ENCODE data around the gene SAMMSON.

Gene SAMMSON

DNA sequence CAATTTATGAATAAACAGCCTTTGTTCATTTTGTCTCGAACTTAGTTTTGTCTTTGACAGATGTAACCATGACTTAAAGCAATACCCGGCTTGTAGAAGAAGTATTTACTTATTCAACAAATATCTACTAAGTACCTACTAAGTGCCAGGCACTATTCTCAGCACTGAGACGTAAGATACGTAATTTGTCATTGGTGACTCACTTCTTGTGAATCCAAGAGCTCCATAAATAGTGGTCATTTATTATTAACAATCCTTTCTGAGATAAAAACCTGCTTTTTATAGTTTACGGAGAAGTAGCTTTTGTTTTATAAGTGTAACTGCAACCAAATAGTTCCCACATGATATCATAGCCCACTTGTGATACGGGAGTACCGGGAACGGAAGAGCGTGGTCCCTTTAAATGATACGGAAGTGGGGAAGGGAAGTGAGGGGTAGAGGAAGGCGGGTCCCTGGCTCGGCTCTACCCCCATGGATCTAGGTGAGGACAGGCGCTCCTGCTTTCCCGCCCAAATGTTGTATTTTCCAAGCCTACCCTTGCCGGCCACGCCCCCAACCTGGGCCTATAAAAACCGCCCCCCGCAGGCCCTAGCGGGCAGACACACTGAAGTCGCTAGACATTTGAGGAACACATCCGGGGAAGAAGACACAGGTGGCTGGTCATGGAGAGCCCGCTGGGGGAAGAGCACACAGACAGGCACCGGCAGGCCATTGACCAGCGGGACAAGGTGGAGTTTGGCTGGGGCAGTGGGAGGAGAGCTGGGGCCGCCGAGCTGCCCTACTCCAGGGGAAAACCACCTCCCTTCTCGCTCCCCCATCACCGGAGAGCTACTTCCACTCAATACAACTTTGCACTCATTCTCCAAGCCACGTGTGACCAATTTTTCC lies at the start of gene SAMMSON:
TSS of gene SAMMSON (plus strand) at position 594 of the 888 bp plus-strand sequence.
- no peak within 1 kb of the TSS for H3K4me3 ChIP-seq (ENCODE audit: low read length)
- H3K27ac ChIP-seq (ENCODE audit: low read depth, low read length), result no peak within 1 kb of the TSS
- H3F3A ChIP-seq (ENCODE audit: control insufficient read depth, insufficient read depth), result no peaks in the 10 kb centered on the region
- no peaks in the 10 kb centered on the region for H3K9me2 ChIP-seq (replicated peaks; ENCODE audit: control insufficient read depth, low read length)
- TF ChIP-seq CTCF (IDR thresholded peaks at IDR 0.05; ENCODE audit: low read depth, low read length, poor library complexity, severe bottlenecking) (no peak), EZH2phosphoT487 (IDR thresholded peaks at IDR 0.05; ENCODE audit: borderline replicate concordance, low read length) (no peak)
- no peaks in the 10 kb centered on the region for H3K27me3 ChIP-seq (ENCODE audit: control insufficient read depth, low read length)
- H3K4me1 ChIP-seq (ENCODE audit: control insufficient read depth, low read length), result no peaks in the 10 kb centered on the region
- no peak within 1 kb of the TSS for H3K4me2 ChIP-seq (ENCODE audit: low read length)
- H3K79me2 ChIP-seq (ENCODE audit: control insufficient read depth, low read length), result no peaks in the 10 kb centered on the region
- H3K9me3 ChIP-seq (ENCODE audit: control insufficient read depth, insufficient read depth, low read length), result no peaks in the 10 kb centered on the region
- H4K20me1 ChIP-seq (ENCODE audit: control insufficient read depth, insufficient read depth, low read depth, low read length), result no peaks in the 10 kb centered on the region
- H3K36me3 ChIP-seq (ENCODE audit: control insufficient read depth, low read length), result no peaks in the 10 kb centered on the region

DNA sequence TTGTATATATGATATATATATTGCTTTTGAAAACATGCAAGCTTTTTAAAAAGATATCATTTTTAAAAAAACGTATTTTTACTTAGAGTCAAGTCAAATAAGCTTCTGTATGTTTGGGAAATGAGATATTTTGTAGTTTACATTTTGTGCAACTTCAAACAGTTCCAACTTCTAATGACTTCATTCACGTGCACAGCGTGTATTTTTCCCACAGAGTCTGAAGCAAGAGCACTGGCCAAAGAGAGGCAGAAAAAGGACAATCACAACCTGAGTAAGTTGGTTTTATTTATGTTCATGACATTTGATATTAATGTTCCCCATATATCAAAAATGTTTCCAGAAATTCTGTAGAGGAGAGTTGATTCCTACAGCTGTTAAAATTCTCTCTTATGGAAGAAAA lies 47.9 kb upstream of the SAMMSON start:
- Histone ChIP-seq H3K4me3 (ENCODE audit: low read length) (no peak overlapping the region), H3K4me2 (ENCODE audit: low read length) (no peak overlapping the region), H3K27me3 (ENCODE audit: control insufficient read depth, low read length) (peaks cover 7% of the 10 kb centered on the region), H3K27ac (ENCODE audit: low read depth, low read length) (no peak overlapping the region), H3K4me1 (ENCODE audit: control insufficient read depth, low read length) (no peaks in the 10 kb centered on the region), H3F3A (ENCODE audit: control insufficient read depth, insufficient read depth) (no peaks in the 10 kb centered on the region), H3K79me2 (ENCODE audit: control insufficient read depth, low read length) (no peaks in the 10 kb centered on the region), H3K36me3 (ENCODE audit: control insufficient read depth, low read length) (no peaks in the 10 kb centered on the region), H3K9me2 (replicated peaks; ENCODE audit: control insufficient read depth, low read length) (no peaks in the 10 kb centered on the region), H4K20me1 (ENCODE audit: control insufficient read depth, insufficient read depth, low read depth, low read length) (no peaks in the 10 kb centered on the region), H3K9me3 (ENCODE audit: control insufficient read depth, insufficient read depth, low read length) (no peaks in the 10 kb centered on the region)
- TF ChIP-seq CTCF (IDR thresholded peaks at IDR 0.05; ENCODE audit: low read depth, low read length, poor library complexity, severe bottlenecking) (no peak), EZH2phosphoT487 (IDR thresholded peaks at IDR 0.05; ENCODE audit: borderline replicate concordance, low read length) (no peak)

DNA sequence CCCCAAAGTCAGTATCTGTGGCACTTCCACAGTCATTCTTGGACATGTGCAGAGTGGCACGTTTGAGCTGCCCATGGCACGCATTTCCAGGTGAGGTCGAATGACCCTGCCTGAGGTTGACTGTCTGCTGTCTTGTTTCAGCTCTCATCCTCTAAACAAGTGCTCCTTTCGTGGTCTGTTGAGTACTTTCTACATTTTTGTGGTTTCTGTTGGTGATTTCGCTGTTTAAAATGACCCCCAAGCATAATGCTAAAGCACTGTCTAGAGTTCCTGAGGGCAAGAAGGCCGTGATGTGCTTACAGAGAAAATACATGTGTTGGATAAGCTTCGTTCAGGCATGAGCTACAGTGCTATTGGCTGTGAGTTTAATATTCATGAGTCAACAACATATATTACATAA lies 40.0 kb upstream of the SAMMSON start:
- H3K27me3 ChIP-seq (ENCODE audit: control insufficient read depth, low read length), result no peaks in the 10 kb centered on the region

More for the DNA sequence above, 40.0 kb upstream of the SAMMSON start:
- no peak overlapping the region for H3K27ac ChIP-seq (ENCODE audit: low read depth, low read length)
- no peaks in the 10 kb centered on the region for H3K79me2 ChIP-seq (ENCODE audit: control insufficient read depth, low read length)
- no peak for TF ChIP-seq CTCF (IDR thresholded peaks at IDR 0.05; ENCODE audit: low read depth, low read length, poor library complexity, severe bottlenecking)
- TF ChIP-seq EZH2phosphoT487 (IDR thresholded peaks at IDR 0.05; ENCODE audit: borderline replicate concordance, low read length), result no peak
- no peaks in the 10 kb centered on the region for H3F3A ChIP-seq (ENCODE audit: control insufficient read depth, insufficient read depth)
- no peaks in the 10 kb centered on the region for H3K9me2 ChIP-seq (replicated peaks; ENCODE audit: control insufficient read depth, low read length)
- no peaks in the 10 kb centered on the region for H4K20me1 ChIP-seq (ENCODE audit: control insufficient read depth, insufficient read depth, low read depth, low read length)
- no peaks in the 10 kb centered on the region for H3K4me1 ChIP-seq (ENCODE audit: control insufficient read depth, low read length)
- H3K36me3 ChIP-seq (ENCODE audit: control insufficient read depth, low read length), result no peaks in the 10 kb centered on the region
- no peak overlapping the region for H3K4me3 ChIP-seq (ENCODE audit: low read length)
- no peak overlapping the region for H3K4me2 ChIP-seq (ENCODE audit: low read length)
- H3K9me3 ChIP-seq (ENCODE audit: control insufficient read depth, insufficient read depth, low read length), result no peaks in the 10 kb centered on the region
